OCI-LY7 (cell line): Measurements from ENCODE around the gene G0S2. TPM values are rescaled to one million over a fixed set of nuclear protein-coding genes. Genes with fewer than 3 reads are reported as not detected.

ENCODE experiments used
- BruUV-seq: library from RNA; stranded (reverse); fragments of 400-500 nt; replicated peaks from 2 replicates; lab custom pipeline; 2021; lab: Mats Ljungman, UMichigan
- CTCF ChIA-PET: fragments of 300-600 bp; sonication (Branson Sonifier 250); formaldehyde crosslinking; loops from one replicate; lab custom pipeline; 2022; ENCODE audit warnings: antibody characterized with exemption; ENCODE audit not compliant: unreplicated experiment; lab: Charles Lee
- POLR2A ChIA-PET: fragments of 300-600 bp; sonication (Branson Sonifier 250); formaldehyde crosslinking; loops from one replicate; lab custom pipeline; 2022; ENCODE audit warnings: antibody characterized with exemption; lab: Charles Lee
- DNase-seq: peaks from one replicate; pipeline ENCODE4 v3.0.0-alpha.2; 2015; ENCODE audit warnings: low spot score
- H2AFZ ChIP-seq: fragments of 200-600 bp; sonication (generic), shearing (Covaris generic); 2 replicates; pipeline ENCODE4 v1.6.1; 2014; ENCODE audit warnings: mild to moderate bottlenecking, antibody characterized with exemption, low read length, moderate library complexity
- H3K27ac ChIP-seq: fragments of 200-600 bp; sonication (generic); 2 replicates; pipeline ENCODE4 v1.5.1; 2014; ENCODE audit warnings: mixed run types, low read depth, mild to moderate bottlenecking, moderate library complexity, low read length, inconsistent platforms; ENCODE audit not compliant: poor library complexity, severe bottlenecking
- H3K36me3 ChIP-seq: fragments of 200-600 bp; sonication (generic); 2 replicates; pipeline ENCODE4 v1.6.1; 2014; ENCODE audit warnings: mild to moderate bottlenecking, antibody characterized with exemption, low read length, moderate library complexity, mixed read lengths; ENCODE audit not compliant: insufficient read depth
- H3K4me1 ChIP-seq: fragments of 200-600 bp; sonication (generic); 2 replicates; pipeline ENCODE4 v1.5.1; 2014; ENCODE audit warnings: mild to moderate bottlenecking, low read length; ENCODE audit not compliant: insufficient read depth, poor library complexity, severe bottlenecking
- H3K4me2 ChIP-seq: fragments of 200-600 bp; sonication (generic); 2 replicates; pipeline ENCODE4 v1.6.1; 2014; ENCODE audit warnings: mild to moderate bottlenecking, low read length
- H3K4me3 ChIP-seq: fragments of 200-600 bp; sonication (generic); 2 replicates; pipeline ENCODE4 v1.5.1; 2014; ENCODE audit warnings: mild to moderate bottlenecking, low read depth, low read length; ENCODE audit not compliant: poor library complexity, severe bottlenecking
- H3K79me2 ChIP-seq: fragments of 200-600 bp; sonication (generic); 2 replicates; pipeline ENCODE4 v1.6.1; 2016; ENCODE audit warnings: low read depth, mild to moderate bottlenecking, low read length, moderate library complexity, mixed read lengths; ENCODE audit not compliant: insufficient read depth
- H3K9me2 ChIP-seq: fragments of 200-600 bp; sonication (generic); 2 replicates; pipeline ENCODE4 v1.6.1; 2016; ENCODE audit warnings: mild to moderate bottlenecking, low read length, mixed read lengths; ENCODE audit not compliant: insufficient read depth
- H3K9me3 ChIP-seq: fragments of 200-600 bp; sonication (generic); 2 replicates; pipeline ENCODE4 v1.6.1; 2014; ENCODE audit warnings: mild to moderate bottlenecking, mixed run types, low read length, mixed read lengths
- H4K20me1 ChIP-seq: fragments of 200-600 bp; sonication (generic); 2 replicates; pipeline ENCODE4 v1.6.1; 2014; ENCODE audit warnings: mild to moderate bottlenecking, antibody characterized with exemption, low read length, moderate library complexity, mixed read lengths; ENCODE audit not compliant: insufficient read depth
- EZH2phosphoT487 ChIP-seq: fragments of 200-600 bp; sonication (generic); IDR thresholded peaks from 2 replicates; pipeline ENCODE4 v1.6.1; 2018; ENCODE audit warnings: low read depth, borderline replicate concordance, mild to moderate bottlenecking, mixed run types, antibody characterized with exemption, low read length, moderate library complexity, mixed read lengths
- intact Hi-C: fragments of 100-400 bp; cut with micrococcal nuclease; formaldehyde crosslinking; loops from one replicate; pipeline ENCODE4 v1.10.0; 2022; ENCODE audit not compliant: unreplicated experiment
- total RNA-seq, 2 experiments: library from RNA; depleted of rRNA in 1 of 2; stranded (reverse); fragments of >200 nt in 1 of 2; shearing (Covaris generic) in 1 of 2; gene quantifications; 2 replicates each; pipeline ENCODE4 v1.2.3, GENCODE V29; 2014 to 2022
- TF ChIP-seq, protein P1 (sequence below): fragments of 200-600 bp; sonication (generic); conservative IDR thresholded peaks from 2 replicates; pipeline ENCODE4 v1.5.1; 2014; ENCODE audit warnings: mild to moderate bottlenecking, antibody characterized with exemption, low read length, moderate library complexity, mixed read lengths

G0S2 gene
- total RNA-seq, 2 experiments from 2014 or later, result not detected

GRCh38 chr1:209641832-209642172 lies 33.4 kb upstream of the G0S2 start:
- H3K4me1 ChIP-seq, result no peaks in the 10 kb centered on the region
- ChIA-PET POLR2A (no interaction called here), CTCF (no interaction called here)
- no peak overlapping the region for H2AFZ ChIP-seq
- H3K27ac ChIP-seq, result no peak overlapping the region
- TF ChIP-seq, protein P1, sequence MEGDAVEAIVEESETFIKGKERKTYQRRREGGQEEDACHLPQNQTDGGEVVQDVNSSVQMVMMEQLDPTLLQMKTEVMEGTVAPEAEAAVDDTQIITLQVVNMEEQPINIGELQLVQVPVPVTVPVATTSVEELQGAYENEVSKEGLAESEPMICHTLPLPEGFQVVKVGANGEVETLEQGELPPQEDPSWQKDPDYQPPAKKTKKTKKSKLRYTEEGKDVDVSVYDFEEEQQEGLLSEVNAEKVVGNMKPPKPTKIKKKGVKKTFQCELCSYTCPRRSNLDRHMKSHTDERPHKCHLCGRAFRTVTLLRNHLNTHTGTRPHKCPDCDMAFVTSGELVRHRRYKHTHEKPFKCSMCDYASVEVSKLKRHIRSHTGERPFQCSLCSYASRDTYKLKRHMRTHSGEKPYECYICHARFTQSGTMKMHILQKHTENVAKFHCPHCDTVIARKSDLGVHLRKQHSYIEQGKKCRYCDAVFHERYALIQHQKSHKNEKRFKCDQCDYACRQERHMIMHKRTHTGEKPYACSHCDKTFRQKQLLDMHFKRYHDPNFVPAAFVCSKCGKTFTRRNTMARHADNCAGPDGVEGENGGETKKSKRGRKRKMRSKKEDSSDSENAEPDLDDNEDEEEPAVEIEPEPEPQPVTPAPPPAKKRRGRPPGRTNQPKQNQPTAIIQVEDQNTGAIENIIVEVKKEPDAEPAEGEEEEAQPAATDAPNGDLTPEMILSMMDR, result no peak
- TF ChIP-seq EZH2phosphoT487, result no peak
- no peaks in the 10 kb centered on the region for H3K79me2 ChIP-seq
- H3K36me3 ChIP-seq, result no peaks in the 10 kb centered on the region
- no peak overlapping the region for H3K4me3 ChIP-seq
- no peaks in the 10 kb centered on the region for H3K9me3 ChIP-seq
- BruUV-seq, result no TSS peak
- H4K20me1 ChIP-seq, result no peaks in the 10 kb centered on the region
- no peaks in the 10 kb centered on the region for H3K9me2 ChIP-seq
- intact Hi-C loops, result no loop called here
- no peak for DNase-seq
- H3K4me2 ChIP-seq, result no peak overlapping the region

DNA sequence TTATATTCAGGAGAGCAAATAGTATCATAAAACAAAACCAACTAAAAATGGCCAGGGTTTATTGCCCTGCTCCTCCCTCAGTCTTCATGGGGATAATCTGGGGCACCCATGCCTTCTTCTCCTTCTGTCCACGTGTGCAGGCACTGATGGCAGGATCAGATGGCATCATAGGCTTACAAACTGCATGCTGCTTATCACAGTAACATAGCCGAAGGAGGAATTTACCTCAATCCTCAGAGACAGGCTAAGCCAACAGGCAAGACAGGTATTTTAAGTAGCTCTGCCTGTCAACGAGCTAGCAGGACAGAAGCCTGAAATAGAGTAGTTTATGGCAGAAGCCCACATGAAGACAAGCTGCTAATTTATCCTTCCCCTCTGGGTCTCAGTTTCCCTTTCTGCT lies 32.4 kb upstream of the G0S2 start:
- Histone ChIP-seq H3K27ac (no peak overlapping the region), H3K9me2 (no peaks in the 10 kb centered on the region), H3K36me3 (no peaks in the 10 kb centered on the region), H3K4me1 (no peaks in the 10 kb centered on the region), H3K9me3 (no peaks in the 10 kb centered on the region), H3K4me3 (no peak overlapping the region), H3K4me2 (no peak overlapping the region), H4K20me1 (no peaks in the 10 kb centered on the region), H3K79me2 (no peaks in the 10 kb centered on the region), H2AFZ (no peak overlapping the region)
- POLR2A ChIA-PET, result interaction anchor here (0.6 to 1.0 kb wide), 3 partner anchors 8 to 9 kb away, joined by 3 to 4 read pairs (median 3); no protein-coding TSS in a partner anchor
- no TSS peak for BruUV-seq
- CTCF ChIA-PET, result no interaction called here
- TF ChIP-seq EZH2phosphoT487, result no peak
- TF ChIP-seq, protein P1, result no peak
- intact Hi-C loops, result no loop called here
- DNase-seq, result no peak

DNA sequence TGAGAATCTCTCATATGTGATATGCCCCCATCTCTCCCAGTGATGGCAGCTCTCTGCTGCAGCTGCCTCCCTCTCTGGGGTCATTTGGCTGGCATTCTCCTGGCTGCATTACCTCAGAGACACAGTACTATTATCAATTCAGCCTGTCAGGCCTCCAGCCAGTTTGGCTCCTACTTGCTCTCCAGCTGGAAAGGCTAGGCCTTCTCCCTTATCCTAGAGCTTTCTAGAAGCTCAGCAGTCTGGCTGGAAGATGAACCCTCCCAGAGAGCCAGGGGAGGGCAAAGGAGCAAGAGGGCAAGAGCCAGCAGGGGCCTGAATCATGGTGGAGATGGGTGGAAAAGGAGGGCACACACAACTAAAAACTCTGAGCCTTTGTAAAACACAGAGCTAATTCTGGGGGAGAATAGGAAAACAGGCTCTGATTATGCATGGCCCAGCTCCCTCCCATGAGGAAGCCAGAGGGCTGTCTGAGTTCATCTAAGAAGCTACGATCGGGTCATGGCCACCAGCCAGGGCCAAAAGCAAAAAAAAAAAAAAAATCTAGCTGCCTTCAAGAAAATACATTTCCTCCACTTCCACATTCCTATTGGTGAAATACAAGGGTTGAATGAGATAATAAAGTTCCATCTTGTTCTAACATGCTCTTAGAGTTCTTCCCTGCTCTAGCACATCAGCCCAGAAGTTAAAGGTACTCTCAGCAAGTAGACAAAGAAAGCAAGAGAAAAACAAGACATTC lies 31.8 kb upstream of the G0S2 start:
- no peak for DNase-seq
- H3K79me2 ChIP-seq, result no peaks in the 10 kb centered on the region
- H3K4me2 ChIP-seq, result no peak overlapping the region
- H2AFZ ChIP-seq, result no peak overlapping the region
- no TSS peak for BruUV-seq
- no peak overlapping the region for H3K4me3 ChIP-seq
- H3K36me3 ChIP-seq, result no peaks in the 10 kb centered on the region
- no peaks in the 10 kb centered on the region for H4K20me1 ChIP-seq
- H3K9me3 ChIP-seq, result no peaks in the 10 kb centered on the region
- H3K4me1 ChIP-seq, result no peaks in the 10 kb centered on the region
- ChIA-PET POLR2A (interaction anchor here (0.6 to 1.0 kb wide), 3 partner anchors 8 to 55 kb away, joined by 3 to 4 read pairs (median 3); no protein-coding TSS in a partner anchor), CTCF (no interaction called here)
- no peaks in the 10 kb centered on the region for H3K9me2 ChIP-seq
- no peak overlapping the region for H3K27ac ChIP-seq
- TF ChIP-seq EZH2phosphoT487, result no peak
- TF ChIP-seq, protein P1, result no peak
- intact Hi-C loops, result no loop called here
